ENCODE measurements around the gene GCAT. TPM values are rescaled to one million over a fixed set of nuclear protein-coding genes. Genes with fewer than 3 reads are reported as not detected.

The GCAT gene
- total and polyA plus RNA-seq, 2 of the 4 experiments (the other 2 are of a cell fraction): 20.6 to 32.3 TPM

DNA sequence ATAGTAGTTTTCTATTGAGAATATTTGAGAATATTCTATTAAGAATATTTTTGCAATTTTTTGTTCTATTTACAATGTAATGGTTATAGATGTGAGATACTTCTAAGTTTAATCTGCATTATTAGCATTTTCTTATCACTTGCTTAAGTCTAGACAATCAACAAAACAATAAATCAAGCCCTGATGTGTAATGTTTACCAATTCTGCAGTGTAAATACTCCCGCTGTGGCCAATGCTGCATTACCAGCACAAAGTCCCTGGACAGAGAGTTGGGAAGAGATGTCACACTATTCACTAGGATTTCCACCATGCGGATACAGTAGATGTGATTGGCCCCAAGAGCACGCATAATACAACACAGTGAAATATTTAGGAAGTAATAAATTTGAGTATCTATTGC is 47.6 kb upstream of the GCAT start:
- H3K79me1 ChIP-seq (ENCODE audit: low read depth in 1 of 2, low read length in 2 of 2): peaks cover 31 to 89% of the 10 kb centered on the region in 2 experiments
- DNase-seq (no peak), ATAC-seq (ENCODE audit: low read depth) (no peak)
- no peak overlapping the region for H4K91ac ChIP-seq (ENCODE audit: insufficient read depth, low read depth, low read length)
- H3K9me3 ChIP-seq (ENCODE audit: control insufficient read depth, insufficient read depth, low read length): no peaks in the 10 kb centered on the region
- BruUV-seq (replicated peaks): no TSS peak
- H2AK5ac ChIP-seq (ENCODE audit: low read depth, low read length): no peak overlapping the region
- H3K27me3 ChIP-seq (ENCODE audit: control insufficient read depth, insufficient read depth, low read length): no peaks in the 10 kb centered on the region
- dilution Hi-C loops (cut with HindIII; ENCODE audit: low sequenced_read_pairs, unreplicated experiment) (no loop called here), intact Hi-C loops (cut with micrococcal nuclease) (no loop called here), in situ Hi-C loops (cut with MboI; ENCODE audit: low sequenced_read_pairs) (no loop called here)
- H4K8ac ChIP-seq (ENCODE audit: low read depth in 2 of 2, low read length in 2 of 2): no peak overlapping the region
- peaks cover 74% of the 10 kb centered on the region for H3K36me3 ChIP-seq (ENCODE audit: control insufficient read depth, insufficient read depth, low read length)
- 0 out of 2 replicates have a peak, but pooled peaks cover 3% of the 10 kb centered on the region for H3K4me1 ChIP-seq (ENCODE audit: control insufficient read depth, insufficient read depth, low read length)
- H2AK9ac ChIP-seq (replicated peaks; ENCODE audit: low read depth, low read length, poor library complexity): no peak overlapping the region
- TF ChIP-seq SMC3 (IDR thresholded peaks at IDR 0.05; ENCODE audit: low read depth, low read length): no peak
- TF ChIP-seq ELK1 (IDR thresholded peaks at IDR 0.05; ENCODE audit: borderline replicate concordance, low read depth, low read length): no peak
- TF ChIP-seq RCOR1 (IDR thresholded peaks at IDR 0.05; ENCODE audit: insufficient replicate concordance, low read length): no peak
- no peak for TF ChIP-seq POLR2A (IDR thresholded peaks at IDR 0.05; ENCODE audit: low read depth, low read length)
- TF ChIP-seq RAD21 (IDR thresholded peaks at IDR 0.05; ENCODE audit: low read length): no peak
- no peak for TF ChIP-seq RFX5 (IDR thresholded peaks at IDR 0.05; ENCODE audit: low read depth, low read length)
- no peak for TF ChIP-seq BHLHE40 (IDR thresholded peaks at IDR 0.05; ENCODE audit: low read depth, low read length)
- TF ChIP-seq CHD1 (IDR thresholded peaks at IDR 0.05; ENCODE audit: low read depth, low read length): no peak
- TF ChIP-seq CTCF (conservative IDR thresholded peaks at IDR 0.05; ENCODE audit: low read depth, low read length): no peak
- no peak for TF ChIP-seq MAZ (IDR thresholded peaks at IDR 0.05; ENCODE audit: borderline replicate concordance, low read depth, low read length)
- H3K9me1 ChIP-seq (ENCODE audit: insufficient read depth, low read length): peaks cover 11% of the 10 kb centered on the region
- ChIA-PET POLR2A (ENCODE audit: unreplicated experiment) (no interaction called here), CTCF (interaction anchor here (0.6 kb wide), 1 partner anchor 36 kb away, joined by 3 read pairs; no protein-coding TSS in a partner anchor)
- H2BK5ac ChIP-seq (ENCODE audit: low read depth, low read length, poor library complexity, severe bottlenecking): no peak overlapping the region
- no peak overlapping the region for H3K4me3 ChIP-seq (ENCODE audit: insufficient read depth, low read depth, low read length)
- H3K23ac ChIP-seq (ENCODE audit: low read depth, low read length): no peak overlapping the region
- no peak overlapping the region for H2AFZ ChIP-seq (replicated peaks; ENCODE audit: low read length, poor library complexity)
- H4K20me1 ChIP-seq (ENCODE audit: insufficient read depth, low read length): peaks cover 21% of the 10 kb centered on the region
- H3K14ac ChIP-seq (replicated peaks; ENCODE audit: low read depth, low read length): no peak overlapping the region
- H3K18ac ChIP-seq (ENCODE audit: low read depth, low read length): no peak overlapping the region
- no peak overlapping the region for H2BK15ac ChIP-seq (ENCODE audit: low read depth, low read length)
- H4K5ac ChIP-seq (ENCODE audit: low read depth, low read length): no peak overlapping the region
- no CpG with 5 or more reads among the region's 3 CpGs for WGBS, 2 experiments (ENCODE audit: extremely low coverage in 2 of 2, insufficient read length in 1 of 2)
- H3K4ac ChIP-seq (ENCODE audit: low read depth, low read length): no peak overlapping the region
- no peak overlapping the region for H2BK120ac ChIP-seq (ENCODE audit: low read depth, low read length)
- H3K56ac ChIP-seq (ENCODE audit: extremely low read depth, insufficient read depth, low read length): no peak overlapping the region
- H2BK20ac ChIP-seq (ENCODE audit: low read depth, low read length): peak overlapping the region; percentile 6; the same call in 1 of the 2 replicates
- no peak overlapping the region for H3K4me2 ChIP-seq (ENCODE audit: low read depth, low read length)
- no peak overlapping the region for H3K9ac ChIP-seq (ENCODE audit: low read depth, low read length)
- no peak overlapping the region for H3K27ac ChIP-seq (ENCODE audit: insufficient read depth, low read length)

Data from IMR-90 (cell line).